ENCODE data around the gene PCNT. TPM values are rescaled to one million over a fixed set of nuclear protein-coding genes. Genes with fewer than 3 reads are reported as not detected.

The PCNT gene
- total RNA-seq, 6 donors from 2014 or later = 24.9 to 130 (median 44.4) TPM

GRCh38 chr21:46349134-46349760 lies 25.3 kb downstream of the PCNT start:
- Histone ChIP-seq H3K27ac (no peak overlapping the region), H3K27me3 (no peaks in the 10 kb centered on the region), H3K4me1 (no peaks in the 10 kb centered on the region), H3K36me3 (peaks cover 47 to 90% (median 81%) of the 10 kb centered on the region in 4 donors), H3K9me3 (no peaks in the 10 kb centered on the region), H3K4me3 (no peak overlapping the region)
- WGBS, 2 donors = 94 to 95% methylated on average over 17 of the region's 17 CpGs
- DNase-seq = no peak
- TF ChIP-seq POLR2AphosphoS5 (IDR thresholded peaks at IDR 0.05) (no peak), POLR2A (IDR thresholded peaks at IDR 0.05) (no peak), EP300 (IDR thresholded peaks at IDR 0.05) (no peak), CTCF (IDR thresholded peaks at IDR 0.05) (no peak)
- no peak for ATAC-seq (ENCODE audit: low FRiP score in 2 of 2)

GRCh38 chr21:46350571-46350970 lies 26.6 kb downstream of the PCNT start:
- WGBS, 2 donors = 87 to 94% methylated on average over 8 of the region's 8 CpGs
- peaks cover 49 to 100% (median 92%) of the 10 kb centered on the region in 4 donors for H3K36me3 ChIP-seq
- DNase-seq = no peak

GRCh38 chr21:46350981-46351380 lies 27.0 kb downstream of the PCNT start:
- TF ChIP-seq CTCF (IDR thresholded peaks at IDR 0.05) = no peak
- TF ChIP-seq EP300 (IDR thresholded peaks at IDR 0.05) = no peak

More at GRCh38 chr21:46350571-46350970, 26.6 kb downstream of the PCNT start:
- no peak for ATAC-seq (ENCODE audit: low FRiP score in 2 of 2)
- Histone ChIP-seq H3K9me3 (no peaks in the 10 kb centered on the region), H3K27me3 (no peaks in the 10 kb centered on the region), H3K4me3 (no peak overlapping the region), H3K27ac (no peak overlapping the region), H3K4me1 (no peaks in the 10 kb centered on the region)
- TF ChIP-seq EP300 (IDR thresholded peaks at IDR 0.05) (no peak), CTCF (IDR thresholded peaks at IDR 0.05) (no peak), POLR2AphosphoS5 (IDR thresholded peaks at IDR 0.05) (no peak), POLR2A (IDR thresholded peaks at IDR 0.05) (no peak)

GRCh38 chr21:46351476-46352163 lies 27.7 kb downstream of the PCNT start:
- Histone ChIP-seq H3K9me3 (no peaks in the 10 kb centered on the region), H3K4me1 (no peaks in the 10 kb centered on the region), H3K4me3 (no peak overlapping the region), H3K36me3 (peaks cover 43 to 100% (median 92%) of the 10 kb centered on the region in 4 donors), H3K27ac (no peak overlapping the region), H3K27me3 (no peaks in the 10 kb centered on the region)
- DNase-seq (no peak), ATAC-seq (ENCODE audit: low FRiP score in 2 of 2) (no peak)
- WGBS, 2 donors = 82 to 84% methylated on average over 4 to 9 of the region's 11 CpGs
- TF ChIP-seq CTCF (IDR thresholded peaks at IDR 0.05) (no peak), POLR2A (IDR thresholded peaks at IDR 0.05) (no peak), EP300 (IDR thresholded peaks at IDR 0.05) (no peak), POLR2AphosphoS5 (IDR thresholded peaks at IDR 0.05) (no peak)

More at GRCh38 chr21:46350981-46351380, 27.0 kb downstream of the PCNT start:
- no peak overlapping the region for H3K4me3 ChIP-seq
- H3K27ac ChIP-seq = no peak overlapping the region
- no peaks in the 10 kb centered on the region for H3K27me3 ChIP-seq
- H3K36me3 ChIP-seq = peaks cover 48 to 100% (median 92%) of the 10 kb centered on the region in 4 donors
- no peaks in the 10 kb centered on the region for H3K4me1 ChIP-seq
- no peaks in the 10 kb centered on the region for H3K9me3 ChIP-seq
- DNase-seq (no peak), ATAC-seq (ENCODE audit: low FRiP score in 2 of 2) (no peak)
- 88 to 89% methylated on average over 8 to 13 of the region's 13 CpGs for WGBS, 2 donors
